Body of pancreas (tissue), 4 donors: ENCODE measurements around the gene SYNE4.

Source experiments
- POLR2A ChIP-seq, 3 donors: fragments of 450-650 bp; IDR thresholded peaks; one replicate each; pipeline ENCODE4 v1.6.1; 2016; ENCODE audit warnings: antibody characterized with exemption in 3 of 3, mild to moderate bottlenecking in 2 of 3
- TF ChIP-seq, protein P1 (sequence below), 7 experiments: fragments of 450-650 bp in 4 of 7; fragments of 200-600 bp in 3 of 7; sonication (generic) in 3 of 7; IDR thresholded peaks; one replicate each; pipeline ENCODE4 v1.5.1; 2016 to 2019; ENCODE audit warnings: antibody characterized with exemption in 7 of 7

DNA sequence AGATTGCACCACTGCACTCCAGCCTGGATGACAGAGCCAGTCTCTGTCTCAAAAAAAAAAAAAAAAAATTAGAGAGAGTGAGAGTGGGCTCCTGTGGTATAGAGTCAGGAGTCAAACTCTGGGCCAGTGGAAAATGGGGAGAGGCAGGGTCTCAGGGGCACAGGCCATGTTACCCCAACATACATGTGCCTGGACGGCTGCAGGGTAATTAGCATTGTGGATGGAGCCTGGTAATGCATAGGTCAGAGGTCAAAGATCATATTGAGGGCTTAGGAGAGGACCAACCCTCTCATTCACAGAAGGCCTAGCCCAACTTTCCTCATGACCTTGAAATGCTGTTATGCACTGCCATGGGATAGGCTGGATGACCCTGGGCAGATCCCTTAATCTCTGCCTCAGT is 16.9 kb upstream of the SYNE4 start:
- TF ChIP-seq, protein P1, sequence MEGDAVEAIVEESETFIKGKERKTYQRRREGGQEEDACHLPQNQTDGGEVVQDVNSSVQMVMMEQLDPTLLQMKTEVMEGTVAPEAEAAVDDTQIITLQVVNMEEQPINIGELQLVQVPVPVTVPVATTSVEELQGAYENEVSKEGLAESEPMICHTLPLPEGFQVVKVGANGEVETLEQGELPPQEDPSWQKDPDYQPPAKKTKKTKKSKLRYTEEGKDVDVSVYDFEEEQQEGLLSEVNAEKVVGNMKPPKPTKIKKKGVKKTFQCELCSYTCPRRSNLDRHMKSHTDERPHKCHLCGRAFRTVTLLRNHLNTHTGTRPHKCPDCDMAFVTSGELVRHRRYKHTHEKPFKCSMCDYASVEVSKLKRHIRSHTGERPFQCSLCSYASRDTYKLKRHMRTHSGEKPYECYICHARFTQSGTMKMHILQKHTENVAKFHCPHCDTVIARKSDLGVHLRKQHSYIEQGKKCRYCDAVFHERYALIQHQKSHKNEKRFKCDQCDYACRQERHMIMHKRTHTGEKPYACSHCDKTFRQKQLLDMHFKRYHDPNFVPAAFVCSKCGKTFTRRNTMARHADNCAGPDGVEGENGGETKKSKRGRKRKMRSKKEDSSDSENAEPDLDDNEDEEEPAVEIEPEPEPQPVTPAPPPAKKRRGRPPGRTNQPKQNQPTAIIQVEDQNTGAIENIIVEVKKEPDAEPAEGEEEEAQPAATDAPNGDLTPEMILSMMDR (IDR thresholded peaks at IDR 0.05) = no peak
- TF ChIP-seq POLR2A (IDR thresholded peaks at IDR 0.05) = no peak
